Vagina (tissue), 2 donors: ENCODE data around the gene FCER2.

Source experiments
- CTCF ChIP-seq, 3 experiments: fragments of 450-650 bp in 2 of 3; fragments of 200-600 bp in 1 of 3; sonication (generic) in 1 of 3; IDR thresholded peaks; one replicate each; pipeline ENCODE4 v1.5.1; 2017 to 2019; ENCODE audit warnings: antibody characterized with exemption in 3 of 3, mild to moderate bottlenecking in 2 of 3, moderate library complexity in 2 of 3
- POLR2A ChIP-seq, 2 donors: fragments of 450-650 bp; IDR thresholded peaks; one replicate each; pipeline ENCODE4 v1.6.1; 2017; ENCODE audit warnings: antibody characterized with exemption in 2 of 2, mild to moderate bottlenecking in 2 of 2, moderate library complexity in 2 of 2

- TF ChIP-seq CTCF (IDR thresholded peaks at IDR 0.05) (no peak), POLR2A (IDR thresholded peaks at IDR 0.05) (no peak)
Measured at GRCh38 chr19:7646426-7646700, 55.6 kb downstream of the FCER2 start.
